DOHH2 (cell line): ENCODE measurements around the gene SLC16A12.
"Not testable (repeated sequence)": the region's sequence is repeated elsewhere in the genome, so short reads cannot be mapped to it uniquely, and the experiment has no call there.

Experiments used
- EZH2phosphoT487 ChIP-seq: fragments of 200-600 bp; sonication (generic); IDR thresholded peaks from 2 replicates; pipeline ENCODE4 v1.6.1; 2017; ENCODE audit warnings: borderline replicate concordance, mild to moderate bottlenecking, antibody characterized with exemption, low read length, moderate library complexity, mixed read lengths
- TF ChIP-seq, protein P1 (sequence below): fragments of 200-600 bp; sonication (generic); IDR thresholded peaks from one replicate; pipeline ENCODE4 v1.5.1; 2014; ENCODE audit warnings: antibody characterized with exemption, mild to moderate bottlenecking, low read depth, low read length; ENCODE audit not compliant: poor library complexity, severe bottlenecking

DNA sequence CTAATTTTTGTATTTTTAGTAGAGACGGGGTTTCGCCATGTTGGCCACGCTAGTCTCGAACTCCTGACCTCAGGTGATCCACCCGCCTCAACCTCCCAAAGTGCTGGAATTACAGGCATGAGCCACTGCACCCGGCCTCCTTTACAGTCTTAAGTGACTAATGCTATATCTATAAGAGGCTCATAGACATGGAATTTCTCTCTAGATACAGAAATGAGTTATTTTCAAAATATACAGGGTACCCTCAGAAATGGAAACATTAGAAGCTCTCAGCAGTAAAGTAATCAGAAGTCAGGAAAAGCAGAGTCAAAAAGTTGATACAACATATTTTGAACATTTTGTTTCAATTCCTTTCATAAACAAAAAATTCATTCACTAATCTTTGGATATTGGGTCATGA lies 5.7 kb downstream of the SLC16A12 start:
- TF ChIP-seq, protein P1, sequence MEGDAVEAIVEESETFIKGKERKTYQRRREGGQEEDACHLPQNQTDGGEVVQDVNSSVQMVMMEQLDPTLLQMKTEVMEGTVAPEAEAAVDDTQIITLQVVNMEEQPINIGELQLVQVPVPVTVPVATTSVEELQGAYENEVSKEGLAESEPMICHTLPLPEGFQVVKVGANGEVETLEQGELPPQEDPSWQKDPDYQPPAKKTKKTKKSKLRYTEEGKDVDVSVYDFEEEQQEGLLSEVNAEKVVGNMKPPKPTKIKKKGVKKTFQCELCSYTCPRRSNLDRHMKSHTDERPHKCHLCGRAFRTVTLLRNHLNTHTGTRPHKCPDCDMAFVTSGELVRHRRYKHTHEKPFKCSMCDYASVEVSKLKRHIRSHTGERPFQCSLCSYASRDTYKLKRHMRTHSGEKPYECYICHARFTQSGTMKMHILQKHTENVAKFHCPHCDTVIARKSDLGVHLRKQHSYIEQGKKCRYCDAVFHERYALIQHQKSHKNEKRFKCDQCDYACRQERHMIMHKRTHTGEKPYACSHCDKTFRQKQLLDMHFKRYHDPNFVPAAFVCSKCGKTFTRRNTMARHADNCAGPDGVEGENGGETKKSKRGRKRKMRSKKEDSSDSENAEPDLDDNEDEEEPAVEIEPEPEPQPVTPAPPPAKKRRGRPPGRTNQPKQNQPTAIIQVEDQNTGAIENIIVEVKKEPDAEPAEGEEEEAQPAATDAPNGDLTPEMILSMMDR: not testable (repeated sequence)
- TF ChIP-seq EZH2phosphoT487: not testable (repeated sequence)
